H9 (cell line): ENCODE results near the gene OR52E5. TPM values are rescaled to one million over a fixed set of nuclear protein-coding genes. Genes with fewer than 3 reads are reported as not detected.

ENCODE experiments used
- DNase-seq: peaks from one replicate; pipeline ENCODE4 v3.0.0-alpha.2; 2017
- H2AFZ ChIP-seq: one replicate; pipeline ENCODE4 v1.6.1; 2013; ENCODE audit warnings: mild to moderate bottlenecking, low read length, control low read depth, moderate library complexity
- H2AK5ac ChIP-seq: 2 replicates; pipeline ENCODE4 v1.6.1; 2013; ENCODE audit warnings: low read length, control low read depth, mixed read lengths; ENCODE audit not compliant: insufficient read length
- H2BK120ac ChIP-seq: one replicate; pipeline ENCODE4 v1.6.1; 2013; ENCODE audit warnings: low read depth, mild to moderate bottlenecking, low read length, control low read depth, inconsistent platforms; ENCODE audit not compliant: poor library complexity, severe bottlenecking
- H2BK12ac ChIP-seq: 2 replicates; pipeline ENCODE4 v1.6.1; 2013; ENCODE audit warnings: low read length, control low read depth, mixed read lengths, low read depth; ENCODE audit not compliant: insufficient read length
- H2BK15ac ChIP-seq: 2 replicates; pipeline ENCODE4 v1.6.1; 2013; ENCODE audit warnings: low read depth, low read length, control low read depth
- H2BK20ac ChIP-seq: one replicate; pipeline ENCODE4 v1.6.1; 2013; ENCODE audit warnings: low read depth, mild to moderate bottlenecking, low read length, control low read depth, inconsistent platforms; ENCODE audit not compliant: poor library complexity, severe bottlenecking
- H2BK5ac ChIP-seq: 2 replicates; pipeline ENCODE4 v1.6.1; 2013; ENCODE audit warnings: low read length, control low read depth, mixed read lengths; ENCODE audit not compliant: insufficient read length
- H3K14ac ChIP-seq: 2 replicates; pipeline ENCODE4 v1.6.1; 2013; ENCODE audit warnings: low read length, control low read depth; ENCODE audit not compliant: insufficient read depth
- H3K18ac ChIP-seq: 2 replicates; pipeline ENCODE4 v1.6.1; 2013; ENCODE audit warnings: low read depth, mild to moderate bottlenecking, mixed read lengths, low read length, control low read depth; ENCODE audit not compliant: insufficient read length
- H3K23ac ChIP-seq: 2 replicates; pipeline ENCODE4 v1.6.1; 2013; ENCODE audit warnings: low read length, control low read depth, mixed read lengths, low read depth; ENCODE audit not compliant: insufficient read length
- H3K23me2 ChIP-seq: 2 replicates; pipeline ENCODE4 v1.6.1; 2013; ENCODE audit warnings: low read depth, mild to moderate bottlenecking, mixed read lengths, low read length, control low read depth; ENCODE audit not compliant: insufficient read length, poor library complexity, severe bottlenecking
- H3K27ac ChIP-seq: 2 replicates; pipeline ENCODE4 v1.5.1; 2013; ENCODE audit warnings: low read length, control low read depth, mixed read lengths, low read depth; ENCODE audit not compliant: insufficient read length
- H3K27me3 ChIP-seq: 2 replicates; pipeline ENCODE4 v1.6.1; 2013; ENCODE audit warnings: low read length, control low read depth, inconsistent platforms; ENCODE audit not compliant: insufficient read depth
- H3K4ac ChIP-seq: 2 replicates; pipeline ENCODE4 v1.6.1; 2013; ENCODE audit warnings: low read depth, mild to moderate bottlenecking, control low read depth, inconsistent platforms, low read length, moderate library complexity
- H3K4me1 ChIP-seq: 2 replicates; pipeline ENCODE4 v1.6.1; 2013; ENCODE audit warnings: low read length, control low read depth, inconsistent platforms; ENCODE audit not compliant: insufficient read depth
- H3K4me2 ChIP-seq: 2 replicates; pipeline ENCODE4 v1.6.1; 2013; ENCODE audit warnings: low read length, control low read depth, mixed read lengths; ENCODE audit not compliant: insufficient read length, insufficient read depth
- H3K56ac ChIP-seq: 2 replicates; pipeline ENCODE4 v1.6.1; 2013; ENCODE audit warnings: low read depth, mild to moderate bottlenecking, mixed read lengths, low read length, control low read depth; ENCODE audit not compliant: insufficient read length
- H3K79me1 ChIP-seq: 2 replicates; pipeline ENCODE4 v1.6.1; 2013; ENCODE audit warnings: low read depth, mild to moderate bottlenecking, moderate library complexity, low read length, control low read depth, inconsistent platforms; ENCODE audit not compliant: insufficient read depth, poor library complexity, severe bottlenecking
- H3K79me2 ChIP-seq: 2 replicates; pipeline ENCODE4 v1.6.1; 2013; ENCODE audit warnings: low read length, control low read depth, inconsistent platforms; ENCODE audit not compliant: insufficient read depth
- H3K9ac ChIP-seq: 2 replicates; pipeline ENCODE4 v1.6.1; 2013; ENCODE audit warnings: low read length, control low read depth, mixed read lengths; ENCODE audit not compliant: insufficient read length; ENCODE audit errors: extremely low read depth
- H3K9me3 ChIP-seq: one replicate; pipeline ENCODE4 v1.6.1; 2013; ENCODE audit warnings: low read depth, low read length, inconsistent platforms; ENCODE audit not compliant: control insufficient read depth
- H3T11ph ChIP-seq: one replicate; pipeline ENCODE4 v1.6.1; 2013; ENCODE audit warnings: mild to moderate bottlenecking, low read length, control low read depth, inconsistent platforms
- H4K20me1 ChIP-seq: one replicate; pipeline ENCODE4 v1.6.1; 2013; ENCODE audit not compliant: control insufficient read depth, insufficient read length, insufficient read depth
- H4K5ac ChIP-seq: 2 replicates; pipeline ENCODE4 v1.6.1; 2013; ENCODE audit warnings: low read depth, mild to moderate bottlenecking, mixed read lengths, low read length, control low read depth; ENCODE audit not compliant: insufficient read length
- H4K8ac ChIP-seq: replicated peaks from 2 replicates; pipeline ENCODE4 v1.6.1; 2013; ENCODE audit warnings: low read length, control low read depth, mixed read lengths, low read depth; ENCODE audit not compliant: insufficient read length
- H4K91ac ChIP-seq: 2 replicates; pipeline ENCODE4 v1.6.1; 2013; ENCODE audit warnings: low read depth, mild to moderate bottlenecking, moderate library complexity, mixed read lengths, low read length, control low read depth; ENCODE audit not compliant: insufficient read length
- H3K27ac Mint-ChIP-seq, 3 experiments: 2 replicates in 2 of 3; 3 replicates in 1 of 3; pipeline ENCODE4 v1.8.0; 2020 to 2021; ENCODE audit warnings: mixed read lengths in 3 of 3, mild to moderate bottlenecking in 1 of 3, moderate library complexity in 1 of 3
- H3K27me3 Mint-ChIP-seq: 2 replicates; pipeline ENCODE4 v1.8.0; 2021; ENCODE audit warnings: low read depth, mild to moderate bottlenecking, moderate library complexity, mixed read lengths
- H3K36me3 Mint-ChIP-seq, 3 experiments: 2 replicates in 2 of 3; 3 replicates in 1 of 3; pipeline ENCODE4 v1.8.0; 2020 to 2021; ENCODE audit warnings: low read depth in 3 of 3, mixed read lengths in 3 of 3; ENCODE audit not compliant: insufficient read depth in 1 of 3
- H3K4me1 Mint-ChIP-seq, 2 experiments: 2 replicates each; pipeline ENCODE4 v1.8.0; 2020; ENCODE audit warnings: mixed read lengths in 2 of 2
- H3K4me3 Mint-ChIP-seq, 2 experiments: 2 replicates in 1 of 2; 3 replicates in 1 of 2; pipeline ENCODE4 v1.8.0; 2020 to 2021; ENCODE audit warnings: mild to moderate bottlenecking in 2 of 2, mixed read lengths in 2 of 2, moderate library complexity in 1 of 2
- H3K9me3 Mint-ChIP-seq, 2 experiments: 2 replicates in 1 of 2; 3 replicates in 1 of 2; pipeline ENCODE4 v1.8.0; 2020; ENCODE audit warnings: mild to moderate bottlenecking in 2 of 2, mixed read lengths in 2 of 2, moderate library complexity in 1 of 2
- CTCF ChIP-seq: fragments of 200-600 bp; sonication (generic); conservative IDR thresholded peaks from 3 replicates; pipeline ENCODE4 v1.8.0; 2021; ENCODE audit warnings: antibody characterized with exemption, mild to moderate bottlenecking
- WGBS: extraction: QIAGEN DNeasy Blood & Tissue Kit; methylation state at CpG from one replicate; pipeline ENCODE4 v1.1.7; 2013; ENCODE audit warnings: missing lambda C conversion rate, low lambda C conversion rate, mixed read lengths; ENCODE audit not compliant: insufficient read length; ENCODE audit errors: extremely low coverage; 5-methylcytosine and 5-hydroxymethylcytosine counted together
- long read RNA-seq: library from polyadenylated mRNA; unstranded; transcript quantifications from one replicate; pipeline ENCODE4 v2.0.0, GENCODE V29; 2020
- total RNA-seq: library from RNA; stranded (reverse); gene quantifications from 2 replicates; pipeline ENCODE4 v1.2.1, GENCODE V29; 2021

OR52E5 gene
- total RNA-seq, result not detected in 2 replicates
- long read RNA-seq, result 0 reads

DNA sequence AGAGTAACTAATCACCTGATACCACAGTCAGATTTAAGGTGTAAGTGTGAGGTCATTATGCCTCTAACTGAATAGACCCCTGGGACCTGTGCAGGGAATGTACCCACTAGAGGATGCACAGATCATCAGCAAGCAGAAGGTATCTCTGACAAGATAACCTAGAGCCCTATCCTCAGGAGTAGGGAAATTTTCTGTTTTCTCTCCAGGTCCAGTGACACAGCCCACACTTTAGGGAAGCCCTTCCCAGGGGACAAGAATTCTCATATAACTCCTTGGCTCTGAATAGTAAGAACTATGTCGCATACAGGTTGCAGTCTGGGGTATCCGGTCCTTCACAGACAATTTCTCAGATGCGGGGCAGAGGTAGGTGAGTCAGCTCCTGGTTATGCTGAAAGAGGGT is at the start of gene OR52E5:
OR52E5 (plus strand) TSS at position 301 of the 400 bp plus-strand sequence. CDS start 7,569 bp downstream, outside the sequence.
- Histone ChIP-seq H2BK20ac (no peak within 1 kb of the TSS), H3K79me1 (no peaks in the 10 kb centered on the region)

More for the DNA sequence above, at the start of gene OR52E5:
- no peak within 1 kb of the TSS for H3K27ac ChIP-seq
- H2BK15ac ChIP-seq, result no peak within 1 kb of the TSS
- no peak within 1 kb of the TSS for H3T11ph ChIP-seq
- no peaks in the 10 kb centered on the region for H4K20me1 ChIP-seq
- no peaks in the 10 kb centered on the region for H3K27me3 ChIP-seq
- Mint-ChIP-seq H3K9me3 (no peaks in the 10 kb centered on the region), H3K4me1 (peaks cover 0 to under 1% of the 10 kb centered on the region in 2 experiments; a peak in 2 of 4 replicates), H3K27me3 (no peaks in the 10 kb centered on the region), H3K27ac (no peak within 1 kb of the TSS), H3K4me3 (no peak within 1 kb of the TSS), H3K36me3 (no peaks in the 10 kb centered on the region)
- H3K18ac ChIP-seq, result no peak within 1 kb of the TSS
- H3K56ac ChIP-seq, result no peak within 1 kb of the TSS
- H4K8ac ChIP-seq, result no peak within 1 kb of the TSS
- TF ChIP-seq CTCF, result no peak
- no peak within 1 kb of the TSS for H3K4ac ChIP-seq
- H3K79me2 ChIP-seq, result no peaks in the 10 kb centered on the region
- H3K23me2 ChIP-seq, result no peaks in the 10 kb centered on the region
- no peaks in the 10 kb centered on the region for H3K9me3 ChIP-seq
- no peak within 1 kb of the TSS for H2BK5ac ChIP-seq
- no peaks in the 10 kb centered on the region for H3K4me1 ChIP-seq
- no CpG with 5 or more reads among the region's 3 CpGs for WGBS
- no peak within 1 kb of the TSS for H3K9ac ChIP-seq
- H2AK5ac ChIP-seq, result no peak within 1 kb of the TSS
- H2BK12ac ChIP-seq, result no peak within 1 kb of the TSS
- H2AFZ ChIP-seq, result no peak within 1 kb of the TSS
- no peak within 1 kb of the TSS for H4K5ac ChIP-seq
- no peak within 1 kb of the TSS for H2BK120ac ChIP-seq
- no peak for DNase-seq
- H3K14ac ChIP-seq, result no peak within 1 kb of the TSS
- no peak within 1 kb of the TSS for H3K4me2 ChIP-seq
- no peak within 1 kb of the TSS for H3K23ac ChIP-seq
- no peak within 1 kb of the TSS for H4K91ac ChIP-seq
